COLO829 (cell line): ENCODE data around the gene PDE2A.

Source experiments
- DNase-seq: peaks from one replicate; pipeline ENCODE4 v3.0.0; 2012; ENCODE audit warnings: low spot score

The PDE2A gene

DNA sequence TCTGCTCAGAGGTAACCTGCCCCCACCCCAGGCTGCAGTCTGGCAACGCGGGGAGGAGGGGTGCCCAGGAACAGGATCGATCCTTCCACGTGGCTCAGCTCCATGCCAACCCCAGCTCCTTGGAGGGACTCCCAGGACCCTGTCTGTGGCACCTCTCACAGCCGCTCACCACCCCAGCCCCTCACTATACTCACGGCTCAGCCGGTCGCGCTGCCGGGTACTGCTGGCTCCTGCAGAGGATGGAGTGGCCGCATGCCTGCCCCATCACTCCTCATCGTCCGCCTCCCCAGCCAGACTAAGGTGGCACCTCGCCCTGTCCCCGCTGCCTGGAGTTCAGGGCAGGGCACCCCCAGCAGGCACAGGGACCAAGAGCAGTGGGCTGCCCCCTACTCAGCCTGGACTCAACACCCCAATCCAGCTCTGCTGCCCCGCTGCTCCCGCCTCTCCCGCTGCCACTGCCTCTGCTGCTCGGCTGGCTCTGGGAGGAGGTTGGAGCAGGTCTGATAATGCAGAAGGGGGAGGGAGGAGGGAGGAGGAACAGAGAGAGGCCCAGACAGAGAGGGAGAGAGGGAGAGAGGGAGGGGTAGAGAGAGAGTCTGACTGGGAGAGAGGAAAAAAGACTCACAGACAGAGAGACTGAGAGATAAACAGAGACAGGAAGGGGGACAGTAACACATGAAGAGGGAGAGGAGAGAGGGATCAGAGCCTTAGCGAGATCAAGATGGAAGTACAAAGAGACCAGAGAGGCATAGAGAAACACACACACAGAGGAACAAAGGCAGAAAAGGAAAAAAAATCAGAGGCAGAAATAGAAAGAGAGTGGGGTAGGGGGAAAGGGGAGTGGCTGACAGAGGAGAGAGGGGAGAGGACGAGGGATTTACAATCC, at the start of gene PDE2A:
Gene PDE2A, minus strand, starts transcription at position 480 of the 886 bp plus-strand sequence. Its CDS starts 215 bp downstream, at position 265.
- no peak for DNase-seq

DNA sequence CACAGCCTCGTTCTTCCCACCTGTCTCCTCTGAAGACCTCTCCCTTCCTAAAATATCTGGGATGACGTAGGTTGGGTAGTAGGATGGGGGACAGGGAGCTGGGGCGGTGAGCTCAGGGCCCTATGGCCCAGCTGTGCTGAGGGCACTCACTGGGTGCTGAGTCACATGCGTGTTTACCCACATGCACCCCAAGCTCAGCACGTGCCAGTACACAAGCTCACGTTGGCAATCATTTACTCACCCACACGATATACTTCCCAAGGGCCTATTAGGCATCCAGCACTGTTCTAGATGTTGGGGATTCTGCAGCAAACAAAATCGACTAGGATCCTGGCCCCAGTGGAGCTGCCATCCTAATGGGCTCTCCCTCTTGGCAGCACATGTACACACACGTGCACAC, 49.3 kb upstream of the PDE2A start:
- DNase-seq, result no peak

DNA sequence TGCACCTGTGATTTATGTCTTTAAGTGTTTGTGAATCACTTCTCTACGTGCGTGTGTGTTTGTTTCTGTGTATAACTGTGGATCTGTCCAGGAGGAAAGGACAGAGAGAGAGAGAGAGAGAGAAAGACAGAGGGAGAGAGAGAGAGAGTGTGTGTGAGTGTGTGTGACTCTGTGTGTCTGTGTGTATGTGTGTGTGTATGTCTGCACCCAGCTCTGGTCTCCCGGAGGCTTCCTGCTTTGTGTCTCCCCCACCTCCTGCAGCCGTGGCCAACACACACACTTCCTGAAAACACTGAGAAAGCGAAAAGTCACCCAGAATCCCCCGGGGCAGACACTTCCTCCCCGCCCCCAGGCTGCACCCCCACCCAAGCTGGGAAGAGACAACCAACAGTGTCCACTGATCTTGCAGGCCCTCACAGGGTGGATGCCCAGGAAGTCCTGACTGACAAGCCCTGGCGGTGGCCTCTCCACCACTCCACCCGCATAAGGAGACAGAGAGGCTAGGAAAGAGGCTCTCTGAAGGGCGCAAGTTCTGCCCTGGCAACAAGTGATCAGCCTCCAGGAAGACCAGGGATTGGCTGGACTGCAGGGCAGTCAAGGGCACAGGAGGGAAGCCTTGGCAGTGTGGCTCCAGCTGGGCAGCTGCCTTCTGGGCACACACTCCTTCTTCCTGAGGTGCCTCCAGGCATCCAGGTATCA, 48.0 kb upstream of the PDE2A start:
- peak; percentile 92 for DNase-seq

DNA sequence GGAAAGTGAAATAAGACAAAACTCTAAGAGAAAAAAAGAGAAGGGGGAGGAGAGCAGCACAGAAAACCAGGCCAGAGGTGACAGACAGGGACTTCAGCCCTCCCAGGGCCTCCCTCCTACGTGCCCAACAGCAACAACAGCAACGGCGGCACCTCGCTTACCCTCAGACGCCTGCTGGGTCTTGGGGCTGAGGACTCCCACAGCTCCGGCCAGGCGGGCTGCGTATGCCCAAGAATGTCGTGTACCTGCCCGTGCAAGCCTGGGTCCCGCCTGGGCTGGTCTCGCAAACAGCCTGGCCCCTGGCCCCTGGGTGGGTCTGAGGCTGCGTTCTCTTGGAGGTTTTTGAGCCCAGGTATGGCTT, 47.4 kb upstream of the PDE2A start:
- no peak for DNase-seq

DNA sequence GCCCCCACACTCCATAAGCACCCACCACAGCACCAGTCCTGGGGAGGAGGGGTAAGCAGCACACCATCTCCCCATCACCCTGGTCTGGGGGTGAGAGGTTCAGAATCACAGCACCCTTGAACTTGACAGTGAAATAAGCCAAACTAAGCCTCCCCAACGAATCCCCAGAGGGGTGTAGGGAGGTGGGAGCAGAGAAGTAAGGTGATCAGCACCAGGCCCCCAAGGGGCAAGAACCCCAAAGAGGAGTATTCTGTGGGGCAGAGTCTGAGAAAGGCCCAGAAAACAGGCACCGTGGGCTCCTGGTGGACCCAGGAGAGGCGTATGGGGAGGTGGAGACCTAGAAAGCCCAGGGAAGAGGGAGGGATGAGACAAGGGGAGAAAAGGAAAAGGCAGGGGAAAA, 47.1 kb upstream of the PDE2A start:
- no peak for DNase-seq

DNA sequence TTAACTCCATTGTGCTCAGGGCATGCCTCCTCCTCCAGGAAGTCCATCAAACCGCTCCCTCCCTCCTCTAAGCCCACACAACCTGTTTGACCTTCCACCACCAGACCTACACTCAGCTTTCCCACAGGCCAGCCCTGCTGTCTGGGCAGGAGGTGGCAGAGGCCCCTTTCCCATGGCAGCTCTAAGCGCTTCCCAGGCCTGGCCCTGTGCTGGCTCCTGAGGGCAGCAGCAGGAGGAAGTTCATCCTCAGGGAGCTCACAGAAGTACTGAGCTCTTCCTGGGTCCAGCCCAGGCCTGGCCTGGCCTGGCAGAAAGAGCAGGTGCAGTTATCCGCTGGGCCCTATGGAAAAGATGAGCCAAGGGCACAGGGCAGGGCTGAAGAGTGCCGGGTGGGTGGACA, 46.6 kb upstream of the PDE2A start:
- no peak for DNase-seq

DNA sequence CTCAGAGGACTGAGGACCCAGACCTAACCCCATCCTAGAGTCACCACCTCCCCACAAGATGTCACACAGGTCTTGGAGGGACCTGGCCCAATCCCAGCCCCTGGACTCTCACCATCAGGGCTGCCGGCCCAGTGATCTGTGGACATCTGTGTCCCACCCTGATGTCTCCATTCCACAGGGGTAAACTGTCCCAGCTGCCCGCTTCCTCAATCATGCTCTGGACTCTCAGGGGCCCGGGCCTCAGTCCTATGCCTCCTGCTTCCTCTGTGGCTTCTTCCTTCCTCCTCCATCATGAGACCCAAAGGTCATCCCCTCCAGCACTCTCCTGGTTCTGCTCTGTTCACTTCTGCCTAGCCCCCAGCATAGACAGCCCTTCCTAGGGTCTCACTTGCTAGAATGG, 45.8 kb upstream of the PDE2A start:
- no peak for DNase-seq

DNA sequence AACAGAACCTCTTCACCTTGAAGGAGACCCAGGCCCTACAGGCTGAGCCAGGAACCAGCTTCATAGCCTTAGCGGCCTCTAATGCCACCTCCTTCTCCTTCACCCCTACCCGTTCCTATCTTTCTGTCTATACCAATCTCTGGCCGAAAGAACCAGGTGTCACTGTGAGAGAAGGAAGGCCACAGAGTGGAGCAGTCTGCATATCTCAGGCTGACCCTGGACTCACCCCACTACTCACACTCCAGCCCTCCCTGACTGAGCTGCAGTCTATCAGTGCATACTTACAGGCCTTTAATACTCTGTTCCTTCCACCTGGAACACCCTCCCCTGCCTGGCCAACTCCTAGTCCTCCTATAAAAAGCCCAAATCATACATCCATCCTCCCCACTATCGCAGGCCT, 45.3 kb upstream of the PDE2A start:
- no peak for DNase-seq

DNA sequence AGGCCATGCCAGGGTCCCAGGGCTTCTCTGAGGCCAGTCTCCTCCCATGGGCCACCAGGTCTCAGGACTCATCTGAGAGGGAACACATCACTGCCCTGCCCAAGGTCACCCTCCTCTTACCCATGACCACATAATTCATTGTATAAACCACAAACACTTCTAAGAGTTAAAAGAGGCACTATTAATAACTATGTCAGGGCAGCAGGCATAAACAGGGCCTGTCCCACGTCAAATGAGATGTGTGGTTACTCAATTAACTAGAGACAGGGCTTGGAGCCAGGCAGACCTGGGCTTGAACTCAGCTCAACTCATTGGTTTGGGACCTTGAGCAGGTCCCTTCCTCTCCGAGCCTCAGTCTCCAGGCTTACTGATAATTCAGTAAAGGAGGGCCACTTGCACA, 44.9 kb upstream of the PDE2A start:
- no peak for DNase-seq

DNA sequence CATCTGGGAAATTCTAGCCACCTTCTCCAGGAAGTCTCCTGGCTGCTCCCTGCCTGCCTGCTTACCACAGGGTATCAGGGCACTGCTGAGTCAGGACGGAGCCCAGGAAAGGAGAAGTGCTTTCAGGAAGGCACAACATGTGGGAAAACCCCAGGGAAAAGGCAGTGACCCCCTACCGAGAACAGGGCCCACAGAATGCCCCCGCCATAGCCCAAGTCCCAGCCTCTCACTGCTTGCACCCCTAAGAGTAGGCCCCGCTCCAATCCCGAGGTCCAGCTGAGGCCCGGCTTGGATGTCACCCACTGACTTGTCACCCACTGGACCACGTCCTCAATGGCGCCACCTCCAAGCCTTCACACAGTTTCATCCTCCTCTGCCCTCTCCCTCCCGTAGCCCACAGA, 43.9 kb upstream of the PDE2A start:
- DNase-seq, result no peak

DNA sequence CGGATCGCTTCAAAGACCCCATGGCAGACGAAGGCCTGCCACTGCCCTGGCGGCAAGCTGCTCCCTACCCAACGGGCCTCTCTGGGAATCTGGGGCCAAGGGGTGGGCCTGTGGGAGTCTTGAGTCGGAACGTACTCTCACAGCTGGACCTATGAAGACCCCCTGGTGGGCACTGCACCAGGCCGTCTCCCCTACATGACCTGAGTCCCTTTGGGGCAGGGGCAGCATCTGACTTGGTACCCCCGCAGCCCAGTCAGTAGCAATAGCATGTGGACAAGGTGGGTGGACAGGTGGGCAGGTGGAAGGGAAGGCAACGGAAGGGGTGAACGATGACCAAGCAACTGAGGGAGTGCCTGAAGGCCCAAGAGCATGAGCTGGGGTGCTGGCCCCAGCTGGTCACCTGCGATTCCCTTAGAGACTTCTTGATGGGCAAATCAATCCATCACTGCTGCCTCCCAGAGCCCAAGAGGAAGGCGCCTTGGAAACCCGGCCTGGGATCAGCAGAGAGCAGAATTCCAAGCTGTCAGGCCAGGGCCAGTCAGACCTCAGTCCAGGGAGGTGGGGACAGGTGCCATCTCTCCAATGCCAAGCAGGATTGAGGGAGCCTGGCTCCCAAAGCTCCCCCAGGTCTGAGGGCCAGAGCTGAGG, 42.7 kb upstream of the PDE2A start:
- no peak for DNase-seq

DNA sequence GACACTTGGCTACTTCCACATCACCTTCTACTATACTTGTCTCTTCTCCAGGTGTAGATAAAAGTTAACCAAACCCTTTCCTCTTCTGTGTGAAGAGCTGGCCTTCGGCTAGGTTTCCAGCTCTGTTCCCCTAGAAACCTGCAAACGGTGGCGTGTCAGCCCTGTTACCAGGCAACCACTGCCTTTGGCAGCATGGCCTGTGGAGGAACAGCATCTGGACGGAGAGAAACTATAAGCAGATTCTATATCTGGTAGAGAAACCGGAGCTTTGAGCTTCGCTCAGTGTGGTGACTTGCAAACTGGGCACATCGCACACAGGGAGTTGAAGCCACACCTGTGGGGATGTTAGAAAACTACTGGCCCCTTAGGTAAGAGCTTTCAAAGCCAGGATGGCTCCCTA, 42.1 kb upstream of the PDE2A start:
- no peak for DNase-seq

DNA sequence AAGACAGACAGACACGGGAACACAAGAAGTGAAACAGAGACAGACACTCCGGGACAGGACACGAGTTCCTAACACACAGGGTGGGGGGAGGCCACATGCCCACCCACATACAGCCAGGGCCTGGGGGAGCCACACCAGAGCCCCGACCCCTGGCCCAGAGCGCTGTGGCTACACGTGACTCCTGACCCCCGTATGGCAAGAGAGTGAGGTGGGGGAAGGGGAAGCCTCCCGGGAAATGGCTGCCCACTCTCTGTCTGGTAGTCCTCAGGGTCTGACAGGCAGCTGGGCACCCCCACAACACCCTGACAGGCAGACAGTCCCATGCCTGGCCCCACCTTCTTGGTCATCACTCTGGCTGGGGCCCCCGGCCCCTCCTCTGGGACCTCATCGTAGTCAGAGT, 38.6 kb upstream of the PDE2A start:
- DNase-seq, result no peak

DNA sequence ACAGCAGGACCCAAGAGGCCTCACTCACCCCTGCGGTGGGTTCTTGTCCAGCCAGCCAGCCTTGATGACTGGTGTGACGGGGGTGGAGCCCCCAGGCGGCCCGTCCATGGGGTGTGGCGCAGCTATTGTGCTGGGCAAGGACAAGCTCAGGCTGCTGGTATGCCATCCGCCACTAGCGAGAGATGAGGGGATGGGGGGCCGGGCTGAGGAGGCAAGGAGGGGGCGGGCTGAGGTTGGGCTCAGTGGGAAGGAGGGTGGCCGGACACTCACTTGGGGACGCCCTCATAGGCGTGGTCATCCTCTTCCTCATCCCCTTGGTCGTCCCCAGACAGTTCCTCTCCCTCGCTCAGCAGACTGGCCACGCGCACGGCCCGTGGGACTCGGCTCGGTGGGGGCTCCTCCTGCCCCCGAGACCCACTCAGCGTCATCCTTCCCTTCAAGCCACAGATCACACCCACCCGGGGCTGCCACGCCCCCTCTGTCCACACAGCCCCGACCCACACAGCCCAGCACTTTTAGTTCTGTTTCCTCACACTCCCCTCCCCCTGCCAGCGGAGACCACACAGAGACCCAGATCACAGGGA, 38.0 kb upstream of the PDE2A start:
- DNase-seq, result no peak

DNA sequence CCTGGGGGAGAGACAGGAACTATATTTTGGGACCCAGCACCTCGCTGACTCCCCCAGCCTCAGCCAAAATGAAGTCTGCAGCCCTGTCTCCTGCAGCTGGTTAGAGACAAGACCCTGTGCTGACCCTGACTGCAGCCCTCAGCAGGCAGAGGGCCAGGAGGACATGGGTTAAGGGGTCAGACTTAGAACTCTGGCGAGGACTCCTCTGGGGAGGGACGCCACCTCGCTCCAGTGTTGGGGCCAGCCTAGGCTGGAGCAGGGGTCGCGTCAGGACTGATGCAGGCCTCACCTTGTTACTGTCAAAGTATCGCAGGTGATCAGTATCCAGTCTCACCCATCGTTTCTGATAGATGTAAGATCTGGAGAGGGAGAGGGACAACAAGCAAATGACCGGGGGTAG, 36.9 kb upstream of the PDE2A start:
- no peak for DNase-seq

DNA sequence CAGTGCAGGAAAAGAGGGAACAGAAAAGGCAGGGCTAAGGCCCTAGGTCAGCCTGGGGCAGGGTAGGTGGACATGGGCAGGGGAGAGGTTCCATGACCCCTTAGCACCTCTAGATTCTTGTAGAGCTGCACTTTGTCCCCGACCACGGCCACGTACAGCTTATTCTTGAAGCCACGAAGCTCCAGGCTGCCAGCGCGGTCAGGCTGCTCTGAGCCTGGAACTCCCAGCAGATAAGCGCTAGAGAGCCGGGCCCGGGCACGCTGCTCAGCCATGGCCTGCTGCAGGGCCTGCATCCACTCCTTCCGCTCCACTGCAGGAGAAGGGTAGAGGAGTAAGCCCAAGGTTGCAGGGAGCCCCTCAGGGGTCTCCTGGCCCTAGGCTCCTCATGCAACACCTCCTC, 36.1 kb upstream of the PDE2A start:
- DNase-seq, result no peak

DNA sequence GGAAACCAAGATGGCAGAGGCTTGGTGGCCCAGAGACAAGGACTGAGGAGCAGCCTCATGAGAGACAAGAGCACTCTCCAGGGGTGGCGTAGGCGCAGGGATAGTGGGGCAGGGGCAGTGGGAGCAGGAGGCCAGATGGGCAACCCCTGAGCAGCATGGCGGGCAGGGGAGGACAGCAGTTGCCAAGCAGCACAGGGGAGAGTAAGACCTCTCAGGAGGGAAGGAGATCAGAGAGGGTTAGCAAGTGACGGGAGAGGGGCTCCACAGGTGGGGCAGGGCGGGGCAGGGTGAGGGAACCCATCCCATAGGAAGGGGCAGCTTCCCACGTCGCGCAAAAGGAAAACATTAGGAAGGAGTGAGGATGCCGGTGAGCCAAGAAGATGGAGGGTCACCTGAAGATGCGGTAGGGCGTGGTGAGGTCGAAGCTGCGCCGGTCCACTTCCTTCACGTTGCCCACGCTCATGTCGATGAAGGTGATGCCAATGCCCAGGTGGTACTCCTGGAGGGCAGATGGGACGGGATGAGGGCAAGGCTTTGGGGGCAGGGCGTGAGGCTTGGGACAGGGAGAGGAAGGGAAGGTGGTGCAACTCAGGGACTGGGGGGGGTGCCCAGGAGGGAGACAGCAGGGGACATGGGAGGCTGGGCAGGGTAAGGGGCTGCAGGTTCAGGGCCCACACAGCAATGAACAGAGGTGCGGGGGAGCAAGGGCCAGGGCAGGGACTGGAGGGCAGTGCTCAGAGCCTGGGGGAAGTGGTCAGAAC, 35.4 kb upstream of the PDE2A start:
- DNase-seq, result no peak

DNA sequence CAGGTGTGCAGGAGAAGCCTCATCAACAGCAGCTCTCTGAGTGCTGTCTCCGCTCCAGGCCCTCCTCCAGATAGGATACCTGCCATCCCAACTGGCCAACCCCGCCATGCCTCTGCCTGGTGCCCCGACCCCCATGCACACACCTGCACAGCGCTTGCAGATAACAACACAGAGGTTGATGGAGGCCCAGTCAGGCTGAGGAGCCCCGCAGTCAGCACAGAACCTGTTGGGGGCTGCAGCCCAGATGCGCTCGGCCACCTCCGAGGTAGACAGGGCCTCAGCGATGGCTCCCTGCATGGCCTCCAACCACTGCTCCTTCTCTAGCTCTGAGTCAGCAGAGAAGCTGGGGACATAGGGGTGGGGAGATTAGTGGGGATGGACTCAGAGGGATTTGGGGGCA, 32.8 kb upstream of the PDE2A start:
- DNase-seq, result no peak

DNA sequence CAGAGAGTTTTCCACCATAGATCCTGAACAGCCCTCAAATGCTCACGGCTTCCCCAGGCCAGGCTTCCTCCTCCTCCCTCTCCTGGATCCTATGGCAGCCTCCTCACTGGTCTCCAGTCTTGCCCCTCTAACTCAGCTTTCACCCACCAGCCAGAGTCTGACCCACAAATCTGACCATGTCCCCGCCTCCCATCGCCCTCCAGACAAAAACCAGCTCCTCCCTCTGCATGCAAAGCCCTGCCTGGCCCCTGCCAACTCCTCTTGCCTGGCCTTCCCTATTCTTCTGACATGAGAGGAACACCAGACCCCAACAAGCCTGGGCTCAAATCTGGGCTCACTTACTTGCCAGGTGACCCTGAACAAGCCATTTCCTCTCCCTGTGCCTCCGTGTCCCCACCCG, 32.4 kb upstream of the PDE2A start:
- DNase-seq, result no peak

DNA sequence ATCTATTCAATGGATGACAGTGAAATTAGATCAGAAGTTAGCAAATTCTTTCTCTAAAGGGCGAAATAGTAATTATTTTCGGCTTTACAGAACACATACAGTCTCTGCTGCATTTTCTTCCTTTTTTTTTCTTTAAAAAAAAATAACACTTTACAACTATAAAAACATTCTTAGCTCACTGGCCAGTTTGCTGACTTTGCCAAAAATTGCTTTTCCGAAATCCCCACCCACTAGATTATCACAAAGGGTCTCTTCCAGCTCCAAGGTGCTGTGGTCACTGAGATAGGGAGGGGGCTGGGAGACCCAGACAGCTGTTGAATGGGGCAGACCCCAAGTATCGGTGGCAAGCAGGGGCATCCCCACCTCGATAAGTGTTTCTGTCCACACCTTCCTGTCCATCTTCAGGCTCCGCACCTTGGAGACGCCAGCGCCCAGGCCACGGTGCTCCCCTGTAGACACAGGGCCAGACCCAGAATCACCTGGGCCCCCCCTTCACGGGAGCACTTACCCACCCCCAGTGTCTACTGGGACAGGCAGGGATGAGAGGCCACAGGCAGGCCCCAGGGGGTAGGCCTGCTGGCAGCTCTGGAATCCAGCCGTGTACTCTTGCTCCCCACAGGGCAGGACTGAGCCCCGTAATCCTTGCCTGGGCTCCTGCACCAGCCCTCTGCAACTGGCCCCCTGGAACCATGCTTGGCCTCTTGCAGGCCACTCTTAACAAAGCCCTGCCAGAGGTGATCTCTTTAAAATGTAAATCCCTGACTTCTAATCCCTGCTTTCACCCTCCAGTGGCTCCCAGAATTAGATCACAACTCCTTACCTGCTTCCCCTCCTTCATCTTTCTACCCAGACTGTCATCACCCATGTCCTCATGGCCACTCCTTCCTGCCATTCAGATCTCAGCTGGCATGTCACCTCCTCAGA, 31.5 kb upstream of the PDE2A start:
- no peak for DNase-seq

DNA sequence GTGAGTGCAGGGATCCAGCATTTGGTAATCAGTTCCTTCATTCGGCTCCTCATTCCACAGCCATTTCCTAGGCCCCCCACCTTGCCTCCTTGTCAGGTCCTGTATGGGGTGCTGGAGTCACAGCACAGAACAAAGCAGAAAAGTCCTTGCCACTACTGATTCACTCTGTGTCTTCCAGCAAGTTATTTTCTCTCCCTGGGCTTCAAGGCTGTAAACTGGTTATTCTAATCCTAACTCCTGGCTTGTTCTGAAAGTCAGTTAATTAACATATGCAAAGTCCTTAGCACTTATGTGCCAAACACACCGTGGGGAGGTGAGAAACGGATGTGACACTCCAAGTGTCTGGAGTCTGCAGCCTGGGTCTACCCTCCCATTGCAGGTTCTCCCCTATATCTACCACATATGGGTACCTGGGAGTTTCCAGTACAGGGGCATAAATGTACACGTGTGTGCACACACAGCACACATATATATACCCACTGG, 30.6 kb upstream of the PDE2A start:
- DNase-seq, result no peak
